GM12872 (cell line): ENCODE results near the gene HHIP.

Experiments used
- CTCF ChIP-seq: IDR thresholded peaks from 3 replicates; pipeline ENCODE4 v1.5.1; 2011; ENCODE audit warnings: low read depth, mild to moderate bottlenecking, low read length, moderate library complexity; ENCODE audit not compliant: insufficient read depth

The HHIP gene

GRCh38 chr4:144658903-144659302, 12.9 kb downstream of the HHIP start:
- no peak for TF ChIP-seq CTCF

- no peak for TF ChIP-seq CTCF
These were observed 13.5 kb downstream of the HHIP start for GRCh38 chr4:144659447-144659846.

GRCh38 chr4:144663834-144664475, 18.0 kb downstream of the HHIP start:
- no peak for TF ChIP-seq CTCF

GRCh38 chr4:144666539-144667175, 20.7 kb downstream of the HHIP start:
- no peak for TF ChIP-seq CTCF

- no peak for TF ChIP-seq CTCF
These were observed 21.5 kb downstream of the HHIP start for GRCh38 chr4:144667500-144667899.

GRCh38 chr4:144670776-144671175, 24.8 kb downstream of the HHIP start:
- no peak for TF ChIP-seq CTCF

- TF ChIP-seq CTCF, result no peak
These were observed 28.8 kb downstream of the HHIP start for GRCh38 chr4:144674711-144675110.
